GM18858 (cell line): ENCODE measurements around the gene CXCL12.

ENCODE experiments used
- ATAC-seq: cut with Tn5 transposase; IDR thresholded peaks from one replicate; pipeline ENCODE4 v1.9.1; 2021; ENCODE audit not compliant: unreplicated experiment

The CXCL12 gene

GRCh38 chr10:44386546-44387052 lies 1.7 kb upstream of the CXCL12 start:
- ATAC-seq, result no peak

GRCh38 chr10:44385696-44386441 lies 972 bp upstream of the CXCL12 start:
- ATAC-seq, result no peak

- no peak for ATAC-seq
Observed at GRCh38 chr10:44384601-44385025, 284 bp downstream of the CXCL12 start.

GRCh38 chr10:44383749-44384600 lies 922 bp downstream of the CXCL12 start:
- no peak for ATAC-seq

GRCh38 chr10:44382981-44383748 lies 1.7 kb downstream of the CXCL12 start:
- no peak for ATAC-seq

GRCh38 chr10:44382131-44382858 lies 2.6 kb downstream of the CXCL12 start:
- ATAC-seq, result no peak

GRCh38 chr10:44380829-44381600 lies 3.9 kb downstream of the CXCL12 start:
- no peak for ATAC-seq

GRCh38 chr10:44379907-44380306 lies 5.0 kb downstream of the CXCL12 start:
- no peak for ATAC-seq

GRCh38 chr10:44378626-44379025 lies 6.3 kb downstream of the CXCL12 start:
- ATAC-seq, result no peak

- ATAC-seq, result no peak
Observed at GRCh38 chr10:44377651-44378310, 7.1 kb downstream of the CXCL12 start.

GRCh38 chr10:44376472-44377099 lies 8.3 kb downstream of the CXCL12 start:
- ATAC-seq, result no peak

- no peak for ATAC-seq
Observed at GRCh38 chr10:44374155-44374554, 10.7 kb downstream of the CXCL12 start.

- no peak for ATAC-seq
Observed at GRCh38 chr10:44373341-44373995, 11.4 kb downstream of the CXCL12 start.

GRCh38 chr10:44372181-44372580 lies 12.7 kb downstream of the CXCL12 start:
- ATAC-seq, result no peak

- no peak for ATAC-seq
Observed at GRCh38 chr10:44370731-44371248, 14.1 kb downstream of the CXCL12 start.

GRCh38 chr10:44369854-44370253 lies 15.0 kb downstream of the CXCL12 start:
- ATAC-seq, result no peak

GRCh38 chr10:44369296-44369695 lies 15.6 kb downstream of the CXCL12 start:
- ATAC-seq, result no peak

- ATAC-seq, result no peak
Observed at GRCh38 chr10:44368637-44369036, 16.3 kb downstream of the CXCL12 start.
